ENCODE measurements around the gene ACR.

The ACR gene

GRCh38 chr22:50702821-50703725, 34.9 kb upstream of the ACR start:
- no peak for DNase-seq

DNA sequence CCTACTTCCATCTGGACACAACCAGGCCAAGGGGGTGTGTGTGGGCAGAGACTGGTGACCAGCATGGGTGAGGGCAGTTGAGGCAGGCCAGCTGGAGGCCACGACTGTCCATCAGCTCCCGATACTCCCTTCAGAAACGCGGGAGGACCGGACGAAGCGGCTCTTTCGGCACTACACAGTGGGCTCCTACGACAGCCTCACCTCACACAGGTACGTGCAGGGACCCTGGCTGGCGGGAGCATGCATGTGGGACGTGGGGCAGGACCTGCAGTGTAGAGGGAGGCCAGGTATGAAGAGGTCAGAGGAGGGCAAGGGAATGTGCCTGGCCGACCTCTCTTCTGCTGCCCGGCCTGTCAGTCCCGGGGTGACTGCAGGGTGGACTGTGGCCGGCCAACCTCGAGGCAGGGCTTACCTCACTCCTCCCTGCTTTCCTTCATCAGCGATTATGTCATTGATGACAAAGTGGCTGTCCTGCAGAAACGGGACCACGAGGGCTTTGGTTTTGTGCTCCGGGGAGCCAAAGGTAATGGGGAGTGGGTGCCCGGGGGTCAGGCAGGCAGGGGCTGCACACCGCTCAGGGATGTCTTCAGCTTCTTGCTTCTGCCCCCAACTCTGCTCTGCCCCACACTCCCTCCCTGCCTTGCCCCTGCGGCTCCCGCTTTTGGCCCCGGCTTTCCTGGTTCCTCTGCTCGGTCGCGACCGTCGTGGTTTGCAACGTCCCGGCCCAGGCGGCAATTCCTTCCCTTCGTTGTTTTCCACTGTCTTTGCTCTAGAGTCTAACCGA, 34.1 kb upstream of the ACR start:
- DNase-seq = no peak

DNA sequence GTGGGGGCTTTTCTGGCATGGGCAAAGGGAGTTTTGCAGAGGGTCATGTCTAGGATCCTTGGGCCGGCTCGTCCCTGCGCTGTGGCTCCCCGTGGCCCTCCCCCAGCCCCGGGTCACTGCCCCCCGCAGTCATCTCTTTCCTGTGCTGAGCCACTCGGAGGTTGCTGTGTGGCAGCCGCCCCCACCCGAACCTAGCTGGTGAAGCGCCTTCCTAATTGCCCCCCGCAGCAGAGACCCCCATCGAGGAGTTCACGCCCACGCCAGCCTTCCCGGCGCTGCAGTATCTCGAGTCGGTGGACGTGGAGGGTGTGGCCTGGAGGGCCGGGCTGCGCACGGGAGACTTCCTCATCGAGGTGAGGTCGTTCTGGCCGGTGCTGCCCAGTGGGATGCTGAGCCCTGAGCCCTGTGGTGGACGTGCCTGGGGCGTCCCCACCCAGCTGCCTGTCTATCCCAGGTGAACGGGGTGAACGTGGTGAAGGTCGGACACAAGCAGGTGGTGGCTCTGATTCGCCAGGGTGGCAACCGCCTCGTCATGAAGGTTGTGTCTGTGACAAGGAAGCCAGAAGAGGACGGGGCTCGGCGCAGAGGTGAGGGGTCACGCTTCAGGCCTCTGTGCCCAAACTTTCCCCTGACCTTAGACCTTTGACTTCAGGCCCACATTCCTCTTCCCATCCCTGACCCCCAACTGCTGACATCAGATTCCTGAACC, 33.3 kb upstream of the ACR start:
- DNase-seq = no peak

DNA sequence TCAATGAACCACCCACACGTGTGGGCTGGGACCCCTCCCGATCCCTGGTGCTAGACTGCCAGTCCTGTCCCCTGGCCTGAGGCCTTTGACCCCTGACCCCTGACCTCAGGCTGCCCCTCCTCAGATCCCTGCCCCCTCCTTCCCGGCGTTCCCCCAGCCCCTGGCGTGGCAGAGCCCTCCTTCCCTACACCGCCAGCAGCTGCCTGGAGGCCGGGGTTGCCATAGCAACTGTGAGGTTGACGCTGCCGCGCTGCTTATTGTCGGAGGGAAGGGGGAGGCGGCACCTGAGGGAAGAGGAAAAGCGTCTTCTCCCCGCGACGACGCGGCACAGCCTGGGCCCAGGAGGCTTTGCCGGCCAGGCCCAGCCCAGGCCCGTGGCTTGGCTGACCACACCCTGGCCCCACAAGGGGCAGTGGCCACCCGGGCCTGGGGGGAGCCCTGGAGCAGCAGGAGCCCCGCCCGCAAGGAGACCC, 32.7 kb upstream of the ACR start:
- DNase-seq = peak in 1 of 2 experiments; percentile 63

GRCh38 chr22:50705851-50706351, 32.1 kb upstream of the ACR start:
- DNase-seq = no peak

- no peak for DNase-seq
Observed at GRCh38 chr22:50706481-50707125, 31.4 kb upstream of the ACR start.

DNA sequence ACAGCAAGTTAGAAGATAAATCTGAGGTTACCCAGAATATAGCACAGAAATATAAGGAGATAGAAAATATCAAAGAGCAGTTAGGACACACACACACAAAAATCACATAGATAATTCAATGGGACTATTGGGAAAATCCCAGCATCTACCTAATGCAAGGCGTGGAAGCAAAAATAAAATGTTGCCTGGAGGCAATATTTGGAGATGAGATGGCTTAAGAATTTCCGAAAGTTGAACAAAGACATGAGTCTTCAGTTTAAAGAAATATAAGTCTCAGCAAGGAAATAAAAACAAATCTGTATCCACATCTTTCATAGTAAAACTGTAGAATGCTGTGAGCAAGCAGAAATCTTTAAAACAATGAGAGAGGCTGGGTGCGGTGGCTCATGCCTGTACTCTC, 29.5 kb upstream of the ACR start:
- no peak for DNase-seq

GRCh38 chr22:50708996-50709395, 29.0 kb upstream of the ACR start:
- no peak for DNase-seq

DNA sequence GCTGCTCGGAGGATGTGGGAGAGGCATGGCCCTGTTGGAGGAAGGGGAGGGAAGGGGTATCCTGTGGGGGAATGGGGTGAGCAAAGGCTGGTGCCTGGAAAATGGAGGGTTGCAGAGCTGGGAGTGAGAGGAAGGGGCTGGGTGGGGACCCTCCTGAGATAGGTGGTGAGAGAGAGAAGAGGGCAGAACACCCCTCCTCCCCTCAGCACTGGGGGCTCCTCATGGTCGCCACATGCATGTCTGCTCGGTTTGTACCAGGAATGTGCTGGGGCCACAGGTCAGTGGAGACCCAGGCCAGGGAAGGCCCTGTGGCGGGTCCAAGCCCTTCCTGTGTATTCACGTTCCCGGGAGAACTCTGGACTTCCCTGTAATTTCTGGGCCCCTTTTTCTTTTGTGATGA, 27.8 kb upstream of the ACR start:
- no peak for DNase-seq

DNA sequence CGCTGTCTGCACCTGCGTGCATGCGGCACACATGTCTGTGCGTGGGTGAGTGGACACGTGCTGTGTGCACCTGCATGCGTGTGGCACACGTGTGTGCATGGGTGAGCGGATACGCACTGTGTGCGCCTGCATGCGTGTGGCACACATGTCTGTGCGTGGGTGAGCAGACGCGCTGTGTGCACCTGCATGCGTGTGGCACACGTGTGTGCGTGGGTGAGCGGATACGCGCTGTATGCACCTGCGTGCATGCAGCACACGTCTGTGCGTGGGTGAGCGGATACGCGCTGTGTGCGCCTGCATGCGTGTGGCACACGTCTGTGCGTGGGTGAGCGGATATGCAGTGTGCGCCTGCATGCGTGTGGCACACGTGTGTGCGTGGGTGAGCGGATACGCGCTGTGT, 27.1 kb upstream of the ACR start:
- no peak for DNase-seq

DNA sequence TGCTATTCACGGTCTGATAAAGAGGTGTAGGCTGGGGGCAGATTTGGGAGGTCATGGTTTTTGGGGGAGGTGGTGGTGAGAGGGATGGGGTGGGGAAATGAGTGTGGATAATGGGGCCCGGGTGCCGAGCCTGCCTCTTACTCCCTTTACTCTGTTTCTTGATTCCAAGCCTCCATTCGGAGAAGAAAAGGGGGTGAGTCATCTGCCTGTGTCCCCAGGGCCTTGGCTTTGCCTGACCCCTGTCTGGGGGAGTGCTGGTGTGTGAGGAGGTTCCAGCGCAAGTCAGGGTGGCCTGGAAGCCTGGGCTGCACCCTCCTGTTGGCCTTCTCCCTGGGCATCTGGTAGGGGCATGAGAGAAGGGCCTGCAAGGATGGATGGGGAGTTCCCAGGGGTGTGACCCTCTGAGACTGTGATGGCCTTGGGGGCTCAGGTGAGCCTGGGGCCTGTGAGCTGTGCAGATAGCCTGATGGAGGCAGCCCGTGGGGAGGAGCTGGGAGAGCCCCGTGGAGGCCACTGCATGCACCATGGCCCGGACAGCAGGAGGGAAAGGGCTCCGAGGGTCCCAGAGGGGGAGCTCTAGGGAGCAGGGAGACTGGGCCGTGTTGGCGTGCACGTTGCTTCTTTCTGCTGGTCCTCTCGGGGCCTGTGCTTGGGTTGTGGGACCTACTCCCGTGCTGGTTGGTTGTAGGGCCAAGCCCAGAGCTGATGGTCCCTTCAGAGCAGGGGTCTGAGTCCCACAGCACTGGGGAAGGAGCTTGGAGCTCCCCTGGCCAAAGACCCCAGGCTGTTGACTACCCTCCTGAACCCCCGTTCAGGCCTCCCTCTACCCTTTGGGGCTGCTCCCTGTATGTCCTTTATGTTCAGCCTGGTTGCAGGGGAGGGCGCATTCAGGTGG, 26.3 kb upstream of the ACR start:
- DNase-seq = no peak

DNA sequence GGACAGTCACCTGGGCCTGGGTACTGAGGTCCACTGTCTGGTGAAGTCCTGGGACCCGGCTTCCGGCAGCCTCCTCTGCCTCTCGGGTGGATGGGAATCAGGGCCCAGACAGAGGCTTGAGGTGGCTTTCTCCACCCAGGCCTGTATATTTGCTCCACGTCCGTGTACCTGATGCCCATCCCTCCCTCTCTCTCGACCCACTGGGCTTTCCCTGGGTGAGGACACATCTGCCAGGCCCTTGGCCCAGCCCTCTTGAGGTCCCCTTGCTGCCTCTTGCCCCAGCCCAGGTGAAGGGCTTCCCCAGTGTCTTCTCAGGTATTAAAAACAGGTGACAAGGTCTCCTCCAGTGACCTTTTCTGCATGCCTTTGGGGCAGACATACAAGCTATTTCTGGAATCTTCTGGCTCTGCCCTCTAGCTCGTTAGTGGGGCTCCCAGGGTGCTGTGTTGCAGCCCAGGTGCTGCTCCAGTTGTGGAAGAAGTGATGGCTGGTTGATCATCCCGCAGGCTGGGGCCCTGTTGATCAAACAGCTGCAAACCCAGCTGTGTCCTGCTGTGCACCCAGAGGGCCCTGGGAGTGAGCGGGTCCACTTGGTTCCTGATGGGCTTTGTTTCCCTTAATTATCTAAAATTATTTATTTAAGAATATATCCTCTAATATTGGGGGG, 25.5 kb upstream of the ACR start:
- DNase-seq = no peak

GRCh38 chr22:50713008-50713385, 25.0 kb upstream of the ACR start:
- no peak for DNase-seq

GRCh38 chr22:50713571-50714056, 24.4 kb upstream of the ACR start:
- DNase-seq = no peak

GRCh38 chr22:50714150-50714549, 23.9 kb upstream of the ACR start:
- DNase-seq = no peak

DNA sequence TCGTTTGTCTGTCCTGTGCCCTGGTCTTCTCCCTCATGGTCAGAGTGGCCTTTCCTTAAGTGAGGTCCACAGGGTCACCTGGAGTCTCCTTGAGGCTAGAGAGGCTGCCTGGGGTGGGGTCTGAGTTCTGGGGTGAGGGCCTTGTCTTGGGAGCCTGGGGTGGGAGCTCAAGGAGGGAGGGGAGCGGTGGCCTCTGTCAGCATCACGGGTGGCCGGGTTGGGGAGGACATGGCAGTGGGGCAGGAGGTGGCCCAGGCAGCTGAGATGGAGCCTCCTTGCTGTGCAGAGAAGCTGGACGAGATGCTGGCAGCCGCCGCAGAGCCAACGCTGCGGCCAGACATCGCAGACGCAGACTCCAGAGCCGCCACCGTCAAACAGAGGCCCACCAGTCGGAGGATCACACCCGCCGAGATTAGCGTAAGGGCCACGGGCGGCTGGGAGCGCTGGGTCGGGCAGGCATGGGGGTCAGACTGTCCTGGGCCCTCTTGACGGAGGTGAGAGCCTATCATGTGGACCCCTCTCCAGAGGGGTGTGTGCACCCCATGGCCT, 23.3 kb upstream of the ACR start:
- DNase-seq = no peak

DNA sequence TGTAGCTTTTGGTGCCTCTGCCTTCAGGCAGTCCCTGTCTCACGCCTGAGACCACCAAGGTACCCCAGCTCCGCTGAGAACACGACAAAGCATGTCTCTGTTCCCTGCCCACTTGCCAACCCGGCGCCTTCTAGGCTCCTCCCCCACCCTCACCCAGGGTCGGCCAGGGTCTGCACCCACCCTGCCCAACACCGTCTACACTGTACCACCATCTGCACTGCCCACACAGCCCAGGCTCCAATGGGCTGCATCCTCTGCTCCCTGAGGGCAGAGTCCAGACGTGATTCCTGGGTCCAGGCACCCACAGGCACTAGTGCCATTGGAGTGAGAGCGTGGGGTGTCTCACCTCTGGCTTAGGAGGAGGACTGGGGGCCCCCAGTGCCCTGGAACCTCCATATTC, 22.8 kb upstream of the ACR start:
- no peak for DNase-seq

DNA sequence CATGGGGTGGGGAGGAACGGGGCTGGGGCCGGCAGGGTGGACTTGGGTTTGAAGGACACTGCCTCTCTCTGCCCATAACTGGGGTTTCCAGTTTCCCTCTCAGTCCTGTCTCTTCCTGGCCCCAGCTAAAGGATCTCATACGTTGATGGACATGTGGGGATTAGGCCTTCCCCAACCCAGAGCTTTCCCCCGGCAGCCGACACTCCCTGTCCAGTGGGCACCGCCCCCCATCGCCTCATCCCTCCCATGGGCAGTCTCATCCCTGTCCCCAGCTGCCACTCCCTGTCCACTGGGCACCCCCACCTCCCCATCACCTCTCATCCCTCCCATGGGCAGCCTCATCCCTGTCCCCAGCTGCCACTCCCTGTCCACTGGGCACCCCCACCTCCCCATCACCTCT, 22.2 kb upstream of the ACR start:
- no peak for DNase-seq

- no peak for DNase-seq
Observed at GRCh38 chr22:50716290-50717024, 21.5 kb upstream of the ACR start.

Data from NCI-H446 (cell line).